Small intestine (tissue), 7 donors: ENCODE measurements around the gene IL17C. TPM values are rescaled to one million over a fixed set of nuclear protein-coding genes. Genes with fewer than 3 reads are reported as not detected.

Experiments
- DNase-seq, 2 donors: peaks; one replicate each; pipeline versions ENCODE4 v3.0.0 to v3.0.0-alpha.2; 2013
- FAIRE-seq: peaks from 2 replicates; lab custom pipeline; 2012; peaks lifted over from hg19 to GRCh38; lab: Jason Lieb, UNC
- H3K27ac ChIP-seq, 3 donors: one replicate each; pipeline ENCODE4 v1.5.1; 2013; ENCODE audit warnings: low read length in 2 of 3, mild to moderate bottlenecking in 2 of 3, control low read depth in 1 of 3, inconsistent platforms in 1 of 3, low read depth in 1 of 3, moderate library complexity in 1 of 3
- H3K27me3 ChIP-seq, 3 donors: one replicate each; pipeline ENCODE4 v1.6.1; 2013; ENCODE audit warnings: low read length in 3 of 3, inconsistent platforms in 1 of 3; ENCODE audit not compliant: control insufficient read depth in 3 of 3, insufficient read depth in 3 of 3
- H3K36me3 ChIP-seq, 3 donors: one replicate each; pipeline ENCODE4 v1.6.1; 2013; ENCODE audit warnings: low read length in 3 of 3, inconsistent platforms in 1 of 3, low read depth in 1 of 3, mild to moderate bottlenecking in 1 of 3, moderate library complexity in 1 of 3; ENCODE audit not compliant: control insufficient read depth in 3 of 3, insufficient read depth in 2 of 3
- H3K4me1 ChIP-seq, 3 donors: one replicate each; pipeline ENCODE4 v1.6.1; 2013; ENCODE audit warnings: low read length in 2 of 3, inconsistent platforms in 1 of 3, low read depth in 1 of 3, mild to moderate bottlenecking in 1 of 3, moderate library complexity in 1 of 3; ENCODE audit not compliant: control insufficient read depth in 3 of 3, insufficient read depth in 2 of 3
- H3K4me3 ChIP-seq, 3 donors: one replicate each; pipeline ENCODE4 v1.5.1; 2013; ENCODE audit warnings: low read length in 3 of 3, control low read depth in 1 of 3, inconsistent platforms in 1 of 3, low read depth in 1 of 3, mild to moderate bottlenecking in 1 of 3, moderate library complexity in 1 of 3
- H3K9me3 ChIP-seq, 2 donors: one replicate each; pipeline ENCODE4 v1.6.1; 2013; ENCODE audit warnings: low read depth in 1 of 2, low read length in 1 of 2; ENCODE audit not compliant: control insufficient read depth in 2 of 2, insufficient read depth in 1 of 2
- WGBS, 3 donors: extraction: QIAGEN DNeasy Blood & Tissue Kit; methylation state at CpG; one replicate each; pipeline ENCODE4 v1.1.7; 2013; 5-methylcytosine and 5-hydroxymethylcytosine counted together
- polyA plus RNA-seq, 4 donors: library from polyadenylated mRNA; stranded (reverse) in 3 of 4; unstranded in 1 of 4; fragments of 200-250 nt in 3 of 4; fragments of 120-200 nt in 1 of 4; gene quantifications; one replicate each; pipeline versions ENCODE4 v1.2.1 to v1.2.3, GENCODE V29; 2013
- donor health status: healthy with polysubstance abuse.
- donor health status: control.
- donor health status: control.
- donor health status: Bipolar disorder and iron deficiency.
- donor health status: healthy.

The IL17C gene
- polyA plus RNA-seq, 4 donors, result 0.19 TPM; not detected in 3

GRCh38 chr16:88628512-88628974, 9.8 kb upstream of the IL17C start:
- Histone ChIP-seq H3K27me3 (peaks cover 0 to 1% (median 0%) of the 10 kb centered on the region in 3 donors), H3K4me3 (no peak overlapping the region), H3K27ac (no peak overlapping the region), H3K4me1 (no peaks in the 10 kb centered on the region), H3K9me3 (no peaks in the 10 kb centered on the region), H3K36me3 (peaks cover 13 to 92% (median 26%) of the 10 kb centered on the region in 3 donors)
- WGBS, 3 donors, result 64 to 72% (median 69%) methylated on average over 12 of the region's 12 CpGs
- DNase-seq (no peak), FAIRE-seq (no peak)

GRCh38 chr16:88629835-88630234, 8.5 kb upstream of the IL17C start:
- Histone ChIP-seq H3K27ac (no peak overlapping the region), H3K4me1 (peaks cover 0 to 6% (median 0%) of the 10 kb centered on the region in 3 donors), H3K36me3 (peaks cover 7 to 81% (median 25%) of the 10 kb centered on the region in 3 donors), H3K27me3 (peaks cover 0 to 10% (median 0%) of the 10 kb centered on the region in 3 donors), H3K4me3 (no peak overlapping the region), H3K9me3 (no peaks in the 10 kb centered on the region)
- 86 to 87% (median 86%) methylated on average over 9 of the region's 9 CpGs for WGBS, 3 donors
- FAIRE-seq, result no peak
- DNase-seq, result no peak

- DNase-seq, result no peak
- Histone ChIP-seq H3K36me3 (peaks cover 7 to 76% (median 23%) of the 10 kb centered on the region in 3 donors), H3K27me3 (peaks cover 0 to 12% (median 0%) of the 10 kb centered on the region in 3 donors)
Observed at GRCh38 chr16:88630433-88630832, 7.9 kb upstream of the IL17C start.

GRCh38 chr16:88630941-88631340, 7.4 kb upstream of the IL17C start:
- Histone ChIP-seq H3K27ac (no peak overlapping the region), H3K4me1 (peaks cover 0 to 8% (median 0%) of the 10 kb centered on the region in 3 donors), H3K27me3 (peaks cover 0 to 12% (median 0%) of the 10 kb centered on the region in 3 donors), H3K9me3 (no peaks in the 10 kb centered on the region), H3K4me3 (no peak overlapping the region), H3K36me3 (peaks cover 7 to 70% (median 23%) of the 10 kb centered on the region in 3 donors)
- 93 to 96% (median 94%) methylated on average over 21 to 23 of the region's 23 CpGs for WGBS, 3 donors
- DNase-seq, result no peak
- no peak for FAIRE-seq

More at GRCh38 chr16:88630433-88630832, 7.9 kb upstream of the IL17C start:
- no peak for FAIRE-seq
- Histone ChIP-seq H3K9me3 (no peaks in the 10 kb centered on the region), H3K4me1 (peaks cover 0 to 8% (median 0%) of the 10 kb centered on the region in 3 donors), H3K27ac (no peak overlapping the region), H3K4me3 (no peak overlapping the region)
- WGBS, 3 donors, result 91 to 95% (median 94%) methylated on average over 9 to 12 of the region's 12 CpGs

- no peak for DNase-seq
- no peak overlapping the region for H3K4me3 ChIP-seq
- no peaks in the 10 kb centered on the region for H3K9me3 ChIP-seq
- H3K36me3 ChIP-seq, result peaks cover 7 to 68% (median 23%) of the 10 kb centered on the region in 3 donors
- H3K4me1 ChIP-seq, result peaks cover 0 to 8% (median 0%) of the 10 kb centered on the region in 3 donors
- whole genome bisulfite sequencing, 3 donors, result 79 to 83% (median 81%) methylated on average over 16 of the region's 16 CpGs
- H3K27me3 ChIP-seq, result peaks cover 0 to 14% (median 0%) of the 10 kb centered on the region in 3 donors
- H3K27ac ChIP-seq, result no peak overlapping the region
- FAIRE-seq, result no peak
Observed at GRCh38 chr16:88631384-88631783, 7.0 kb upstream of the IL17C start.

- 92 to 93% (median 92%) methylated on average over 22 to 30 of the region's 30 CpGs for WGBS, 3 donors
- no peak for DNase-seq
- no peaks in the 10 kb centered on the region for H3K9me3 ChIP-seq
- H3K4me3 ChIP-seq, result no peak overlapping the region
- peaks cover 0 to 8% (median 0%) of the 10 kb centered on the region in 3 donors for H3K4me1 ChIP-seq
- no peak overlapping the region for H3K27ac ChIP-seq
- H3K36me3 ChIP-seq, result peaks cover 7 to 61% (median 23%) of the 10 kb centered on the region in 3 donors
- FAIRE-seq, result no peak
- peaks cover 0 to 16% (median 0%) of the 10 kb centered on the region in 3 donors for H3K27me3 ChIP-seq
Observed at GRCh38 chr16:88631920-88632586, 6.3 kb upstream of the IL17C start.

GRCh38 chr16:88632587-88632930, 5.8 kb upstream of the IL17C start:
- Histone ChIP-seq H3K4me1 (peaks cover 0 to 8% (median 0%) of the 10 kb centered on the region in 3 donors), H3K4me3 (no peak overlapping the region), H3K9me3 (no peaks in the 10 kb centered on the region), H3K36me3 (peaks cover 7 to 56% (median 23%) of the 10 kb centered on the region in 3 donors), H3K27me3 (peaks cover 0 to 20% (median 0%) of the 10 kb centered on the region in 3 donors), H3K27ac (no peak overlapping the region)
- FAIRE-seq (no peak), DNase-seq (no peak)
- 93 to 96% (median 95%) methylated on average over 11 of the region's 11 CpGs for WGBS, 3 donors

- H3K36me3 ChIP-seq, result peaks cover 7 to 45% (median 15%) of the 10 kb centered on the region in 3 donors
- H3K27me3 ChIP-seq, result peaks cover 0 to 29% (median 4%) of the 10 kb centered on the region in 3 donors
- H3K9me3 ChIP-seq, result no peaks in the 10 kb centered on the region
- WGBS, 3 donors, result 8 to 24% (median 13%) methylated on average over 21 to 23 of the region's 23 CpGs
- DNase-seq (peak; percentile 55 to 58), FAIRE-seq (no peak)
- peaks cover 0 to 11% (median 4%) of the 10 kb centered on the region in 3 donors for H3K4me1 ChIP-seq
- peak overlapping the region in 1 of 3 donors; percentile 49 for H3K27ac ChIP-seq
- peak overlapping the region in 1 of 3 donors; percentile 61 for H3K4me3 ChIP-seq
Observed at GRCh38 chr16:88633684-88634140, 4.7 kb upstream of the IL17C start.
